IPS DF 19.7 (cell line): ENCODE results near the gene DYDC1.
"Not testable (repeated sequence)": the region's sequence is repeated elsewhere in the genome, so short reads cannot be mapped to it uniquely, and the experiment has no call there.

Experiments used
- DNase-seq: peaks from one replicate; pipeline ENCODE4 v3.0.0-alpha.2; 2013; ENCODE audit warnings: low read depth, low spot score

The DYDC1 gene

DNA sequence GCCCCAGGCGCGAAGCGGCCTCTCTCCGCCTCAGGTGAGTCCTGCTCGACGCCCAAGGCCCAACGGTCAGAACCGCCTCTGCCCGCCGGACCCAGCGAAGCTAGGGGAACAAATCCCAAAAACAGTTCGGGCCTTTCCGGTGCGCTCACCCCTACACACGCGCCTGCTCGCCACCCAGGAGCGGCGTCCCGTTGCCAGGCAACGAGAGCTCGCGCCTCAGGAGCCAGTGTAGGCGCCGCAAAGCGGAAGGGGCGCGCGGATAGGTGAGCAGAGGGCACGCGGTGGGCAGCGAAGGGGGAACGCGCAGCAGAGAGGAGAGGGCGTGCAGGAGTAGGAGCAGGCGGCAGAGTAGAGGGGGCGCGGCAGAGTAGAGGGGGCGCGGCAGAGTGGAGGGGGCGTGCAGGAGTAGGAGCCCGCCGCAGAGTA, at the start of gene DYDC1, which contains the start of gene DYDC2:
Gene DYDC1, minus strand, starts transcription at position 193 of the 426 bp plus-strand sequence. CDS start 4,154 bp downstream, outside the sequence.
Gene DYDC2, plus strand, starts transcription at position 219 of the 426 bp plus-strand sequence. CDS start 5,663 bp downstream, outside the sequence.
- DNase-seq, result peak; percentile 64

DNA sequence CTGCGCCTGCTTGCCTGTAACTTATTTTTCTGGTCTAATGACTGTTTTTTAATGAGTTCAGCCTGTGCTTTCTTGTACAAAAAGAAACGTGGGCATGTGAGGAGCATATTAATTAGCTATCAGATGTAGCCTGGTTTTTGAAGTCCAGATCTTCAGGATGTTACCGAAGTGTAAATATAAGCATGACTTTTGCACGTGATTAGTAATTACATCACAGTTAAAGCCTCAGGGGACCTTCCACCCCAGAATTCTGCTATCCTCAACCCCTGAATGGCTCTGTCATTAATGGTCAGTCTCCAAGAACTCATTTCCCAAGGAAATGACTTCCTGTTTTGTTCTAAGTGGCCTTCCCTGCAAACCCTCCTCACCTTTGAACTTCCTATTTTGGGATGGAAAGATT, 49.6 kb upstream of the DYDC1 start:
- DNase-seq, result no peak

DNA sequence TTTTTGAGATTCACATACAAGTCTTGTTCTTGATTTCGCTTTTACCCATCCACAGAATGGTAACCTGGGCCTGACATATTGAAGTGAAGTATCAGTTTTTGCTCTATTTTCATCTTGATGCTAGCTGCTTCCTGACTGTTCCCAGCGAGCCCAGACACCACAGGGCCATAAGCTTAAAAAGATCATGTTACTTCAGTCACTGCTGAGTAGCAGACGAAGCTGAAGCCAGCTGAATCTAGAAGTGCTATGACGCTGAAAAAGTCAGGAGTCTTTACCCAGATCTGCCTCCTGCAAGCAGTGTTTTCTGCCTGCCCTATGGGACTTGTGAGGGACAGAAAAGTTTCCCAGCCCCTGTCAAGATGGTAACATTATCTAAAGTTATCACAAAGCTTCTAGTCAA, 49.1 kb upstream of the DYDC1 start:
- no peak for DNase-seq

DNA sequence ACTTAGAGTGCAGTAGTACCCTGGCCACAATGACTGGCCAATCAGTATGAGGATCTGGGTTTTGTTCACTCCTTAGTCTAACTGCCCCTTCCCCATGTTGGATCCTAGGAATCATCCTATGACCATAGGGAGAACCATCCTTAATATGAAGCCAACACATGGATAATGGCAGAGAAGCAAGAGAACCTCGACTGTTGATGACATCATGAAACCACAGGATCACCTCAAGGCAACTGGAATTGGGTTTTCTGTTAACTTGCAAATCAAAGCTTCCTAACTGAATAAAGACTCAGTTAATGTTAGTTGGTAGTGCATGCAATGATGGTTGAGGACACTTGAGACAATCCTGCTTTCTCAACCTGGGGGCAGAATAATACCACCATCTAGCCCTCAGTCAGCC, 48.5 kb upstream of the DYDC1 start:
- no peak for DNase-seq

DNA sequence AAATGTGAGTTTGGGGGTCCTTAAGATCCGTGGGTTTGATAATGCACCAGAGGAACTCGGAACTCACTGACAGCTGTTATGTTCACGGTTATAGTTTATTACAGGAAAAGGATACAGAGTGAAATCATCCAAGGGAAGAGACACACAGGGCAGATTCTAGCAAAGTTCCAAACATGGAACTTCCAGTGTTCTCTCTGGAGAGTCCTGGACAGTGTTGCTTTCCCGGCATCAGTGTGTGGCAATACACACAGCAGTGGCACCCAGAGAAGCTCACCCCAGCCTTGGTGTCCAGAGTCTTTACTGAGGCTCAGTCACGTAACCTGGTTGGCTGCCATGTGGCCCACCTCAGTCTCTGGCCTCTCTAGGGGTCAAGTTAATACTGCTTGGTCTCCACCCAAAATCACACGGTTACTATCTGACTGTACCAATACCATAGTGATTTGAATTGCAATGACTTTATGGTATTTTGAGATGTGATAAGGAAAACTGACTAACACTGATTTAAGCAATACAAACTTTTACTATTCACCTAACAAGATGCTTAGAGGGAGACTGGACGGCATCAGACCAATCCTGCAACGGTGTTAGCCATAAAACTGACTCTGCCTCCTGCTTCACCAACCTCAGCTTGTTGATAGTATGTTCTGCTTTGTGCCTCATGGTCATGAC, 43.7 kb upstream of the DYDC1 start:
- no peak for DNase-seq

DNA sequence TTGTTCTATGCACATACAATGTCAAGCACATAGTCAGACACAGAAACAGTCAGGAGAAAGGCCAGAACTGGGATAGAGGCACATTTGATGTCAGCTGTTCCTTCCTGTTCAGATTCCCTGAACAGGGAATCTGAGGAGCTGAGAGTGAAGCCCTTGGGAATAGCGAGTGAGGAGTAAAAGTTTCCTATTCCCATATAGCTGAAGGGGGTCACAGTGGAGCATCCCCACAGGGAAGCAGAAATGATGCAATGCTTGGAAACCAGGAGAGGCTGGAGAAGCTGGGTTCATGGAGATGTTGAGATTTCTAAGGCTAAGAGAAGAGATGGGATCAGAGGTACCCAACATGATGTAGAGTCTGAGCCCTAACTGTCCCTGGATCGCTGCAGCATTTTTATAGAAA, 40.5 kb upstream of the DYDC1 start:
- no peak for DNase-seq

DNA sequence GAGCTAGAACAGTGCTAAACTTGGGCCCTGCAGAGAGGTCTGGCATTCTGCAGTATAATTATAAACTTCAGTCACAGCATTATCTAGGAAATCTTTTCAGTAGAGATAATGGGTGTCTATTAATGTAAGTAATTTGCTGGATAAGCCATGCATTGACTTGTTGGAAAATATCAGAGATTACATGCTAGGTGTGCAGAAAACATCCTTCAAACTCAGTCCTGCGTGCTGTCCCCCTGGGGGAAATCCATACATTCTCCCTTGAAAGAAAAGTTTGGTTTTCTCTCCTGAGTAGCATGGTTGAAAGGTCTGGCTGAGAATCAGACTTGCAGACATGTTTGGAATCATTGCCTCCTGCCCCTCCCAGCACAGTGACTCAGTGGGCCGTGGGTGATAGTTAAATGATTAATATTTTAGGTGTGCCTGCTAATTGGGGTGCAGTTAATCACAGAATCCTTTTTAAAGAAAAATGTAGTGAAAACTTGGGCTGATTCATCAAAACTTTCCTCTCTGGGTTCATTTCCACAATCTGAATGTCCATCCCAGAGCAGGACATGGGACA, 37.9 kb upstream of the DYDC1 start:
- DNase-seq, result no peak

DNA sequence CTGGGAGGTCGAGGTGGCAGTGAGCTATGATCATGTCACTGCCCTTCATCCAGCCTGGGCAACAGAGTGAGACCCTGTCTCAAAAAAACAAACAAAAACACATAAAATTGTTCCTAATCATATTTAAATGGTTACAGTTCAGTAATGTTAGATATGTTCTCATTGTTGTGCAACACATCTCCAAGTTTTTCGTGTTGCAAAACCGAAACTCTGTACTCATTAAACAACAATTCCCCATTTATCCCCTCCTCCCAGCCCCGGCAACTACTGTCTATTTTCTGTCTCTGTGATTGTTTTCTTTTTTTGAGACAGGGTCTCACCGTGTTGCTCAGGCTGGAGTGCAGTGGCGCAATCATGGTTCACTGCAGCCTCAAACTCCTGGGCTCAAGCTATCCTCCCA, 35.7 kb upstream of the DYDC1 start:
- DNase-seq, result no peak

DNA sequence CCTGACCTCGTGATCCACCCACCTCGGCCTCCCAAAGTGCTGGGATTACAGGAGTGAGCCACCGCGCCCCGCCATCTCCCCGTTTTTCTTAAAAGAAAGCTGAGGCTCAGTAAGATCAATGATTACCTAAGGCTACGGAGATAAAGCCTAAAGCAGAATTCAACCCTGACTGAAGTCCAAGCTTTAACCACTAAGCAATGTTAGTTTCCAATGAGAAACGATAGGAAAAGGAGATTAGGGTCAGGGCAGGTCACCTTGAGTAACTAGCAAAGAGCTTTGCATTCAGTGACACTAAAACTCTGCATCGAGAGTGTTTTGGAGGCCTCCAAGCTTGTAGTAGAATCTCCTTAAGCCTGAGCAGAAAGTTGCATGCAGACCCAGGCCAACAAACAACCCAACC, 34.2 kb upstream of the DYDC1 start:
- no peak for DNase-seq

DNA sequence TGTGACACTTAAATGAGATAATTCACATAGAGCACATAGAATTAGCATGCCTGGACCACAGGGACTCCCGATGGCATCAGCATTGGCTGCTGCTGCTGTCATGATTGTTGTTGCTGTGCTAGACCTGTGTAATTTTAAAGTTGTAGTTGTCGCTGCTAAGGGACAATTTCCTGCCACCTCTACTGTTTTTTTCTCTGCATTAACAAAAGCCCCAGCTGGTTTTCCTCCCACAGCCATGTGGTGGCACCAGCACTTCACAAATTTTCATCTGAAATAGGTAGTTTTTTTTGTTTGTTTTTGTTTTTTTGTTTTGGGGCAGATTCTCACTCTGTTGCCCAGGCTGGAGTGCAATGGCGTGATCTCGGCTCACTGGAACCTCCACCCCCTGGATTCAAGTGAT, 26.4 kb upstream of the DYDC1 start:
- DNase-seq, result no peak

DNA sequence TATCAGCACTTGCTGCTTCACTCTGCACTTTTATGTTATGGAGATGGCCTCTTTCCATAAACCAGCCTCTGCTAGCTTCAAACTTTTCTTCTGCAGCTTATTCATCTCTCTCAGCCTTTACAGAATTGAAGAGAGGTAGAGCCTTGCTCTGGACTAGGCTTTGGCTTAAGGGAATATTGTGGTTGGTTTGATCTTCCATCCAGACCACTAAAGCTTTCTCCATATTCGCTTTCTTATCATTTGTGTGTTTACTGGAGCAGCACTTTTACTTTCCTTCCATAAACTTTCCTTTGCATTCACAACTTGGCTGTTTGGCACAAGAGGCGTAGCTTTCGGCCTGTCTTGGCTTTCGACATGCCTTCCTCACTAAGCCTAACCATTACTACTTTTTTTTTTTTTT, 23.6 kb upstream of the DYDC1 start:
- no peak for DNase-seq

DNA sequence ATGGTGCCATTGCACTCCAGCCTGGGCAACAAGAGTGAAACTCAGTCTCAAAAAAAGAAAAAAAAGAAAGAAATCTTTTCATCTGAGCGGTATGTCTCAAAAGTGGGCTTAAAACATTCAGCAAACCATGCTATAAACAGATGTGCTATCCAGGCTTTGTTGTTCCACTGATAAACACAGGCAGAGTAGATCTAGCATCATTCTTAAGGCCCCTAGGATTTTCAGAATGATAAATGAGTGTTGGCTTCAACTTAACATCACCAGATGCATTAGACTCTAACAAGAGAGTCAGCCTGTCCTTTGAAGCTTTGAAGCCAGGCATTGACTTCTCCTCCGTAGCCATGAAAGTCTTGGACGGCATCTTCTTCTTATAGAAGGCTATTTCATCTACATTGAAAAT, 23.1 kb upstream of the DYDC1 start:
- no peak for DNase-seq

DNA sequence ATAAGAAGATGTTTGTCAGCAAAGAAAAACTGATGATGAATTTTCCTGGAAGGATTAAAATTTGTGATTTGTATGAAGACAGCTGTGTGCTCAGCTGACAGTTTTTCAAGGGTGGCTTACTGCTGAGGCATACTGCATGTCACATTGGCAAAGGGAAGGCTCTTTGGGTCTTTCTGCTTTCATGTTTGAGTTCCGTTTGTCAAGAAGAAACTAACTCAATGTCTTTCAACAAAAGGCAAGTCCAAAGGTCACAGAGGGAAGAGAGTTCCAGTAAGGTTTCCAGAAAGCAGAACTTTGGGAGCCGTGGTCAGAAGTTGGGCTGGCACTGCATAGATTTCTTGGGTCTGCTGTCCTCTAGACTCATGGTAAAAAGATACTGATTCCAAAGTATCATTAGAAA, 16.9 kb upstream of the DYDC1 start:
- DNase-seq, result no peak

DNA sequence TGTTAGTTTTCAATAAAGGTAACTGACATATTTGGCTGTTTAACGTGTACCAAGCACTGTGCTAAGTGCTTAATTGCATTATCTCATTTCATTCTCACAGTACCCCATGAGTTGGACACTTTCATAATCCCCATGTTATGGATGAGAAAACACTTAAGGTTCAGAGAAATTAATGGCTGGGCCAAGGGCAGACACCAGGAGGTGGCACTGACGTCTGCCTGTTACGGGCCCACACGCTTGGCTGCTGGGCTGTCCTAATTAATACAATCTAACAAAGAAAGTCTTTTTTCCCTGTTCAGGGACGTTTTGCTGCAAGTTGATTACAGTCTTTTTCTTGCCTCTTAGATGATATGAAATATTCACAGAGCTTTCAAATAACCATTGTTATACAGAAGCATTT, 16.1 kb upstream of the DYDC1 start:
- DNase-seq, result no peak

DNA sequence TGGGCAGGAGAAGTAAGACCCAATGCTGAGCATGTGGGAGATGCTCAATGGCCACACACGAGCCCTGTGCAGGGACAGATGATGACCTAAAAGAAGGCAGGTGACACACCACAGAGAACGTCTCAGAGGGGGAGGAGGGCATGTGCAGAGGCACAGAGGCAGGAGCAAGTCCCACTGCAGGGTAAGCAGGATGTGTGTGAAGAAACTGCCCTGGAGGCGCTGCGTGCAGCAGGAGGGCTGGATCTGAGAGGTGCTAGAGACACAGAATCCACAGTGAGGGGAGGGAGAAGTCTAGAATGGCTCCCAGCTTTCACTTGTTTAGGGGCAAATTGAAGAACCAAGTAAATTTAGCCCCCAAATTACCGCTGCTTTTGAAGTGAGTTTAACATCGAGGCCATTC, 14.9 kb upstream of the DYDC1 start:
- no peak for DNase-seq

DNA sequence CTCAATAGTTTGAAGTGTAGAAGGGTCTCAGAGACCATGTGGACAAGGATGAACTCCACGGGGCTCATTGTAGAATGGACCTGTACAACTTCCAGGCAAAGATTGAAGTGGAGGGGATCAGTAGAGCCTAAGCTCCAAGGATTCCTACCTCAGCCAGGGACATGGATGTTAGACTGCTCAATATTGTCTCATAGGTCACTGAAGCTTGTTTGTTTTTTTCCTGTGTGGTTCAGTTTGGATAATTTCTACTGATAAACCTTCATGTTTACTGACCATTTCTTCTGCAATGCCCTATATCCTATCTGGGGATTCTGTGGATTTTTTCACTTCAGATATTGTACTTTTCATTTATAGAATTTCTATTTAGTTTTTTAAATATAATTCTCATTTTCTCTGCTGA, 9.0 kb upstream of the DYDC1 start:
- no peak for DNase-seq

DNA sequence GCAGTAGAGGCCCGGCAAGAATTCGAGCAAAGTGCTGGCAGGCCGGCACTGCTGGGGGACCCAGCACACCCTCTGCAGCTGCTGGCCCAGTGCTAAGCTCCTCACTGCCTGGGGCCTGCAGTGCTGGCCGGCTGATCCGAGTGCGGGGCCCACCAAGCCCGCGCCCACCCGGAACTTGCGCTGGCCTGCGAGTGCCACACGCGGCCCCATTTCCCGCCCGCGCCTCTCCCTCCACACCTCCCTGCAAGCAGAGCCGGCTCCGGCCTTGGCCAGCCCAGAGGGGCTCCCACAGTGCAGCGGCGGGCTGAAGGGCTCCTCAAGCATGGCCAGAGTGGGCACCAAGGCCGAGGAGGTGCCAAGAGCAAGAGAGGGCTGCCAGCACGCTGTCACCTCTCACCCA, 3.1 kb upstream of the DYDC1 start:
- DNase-seq, result no peak

DNA sequence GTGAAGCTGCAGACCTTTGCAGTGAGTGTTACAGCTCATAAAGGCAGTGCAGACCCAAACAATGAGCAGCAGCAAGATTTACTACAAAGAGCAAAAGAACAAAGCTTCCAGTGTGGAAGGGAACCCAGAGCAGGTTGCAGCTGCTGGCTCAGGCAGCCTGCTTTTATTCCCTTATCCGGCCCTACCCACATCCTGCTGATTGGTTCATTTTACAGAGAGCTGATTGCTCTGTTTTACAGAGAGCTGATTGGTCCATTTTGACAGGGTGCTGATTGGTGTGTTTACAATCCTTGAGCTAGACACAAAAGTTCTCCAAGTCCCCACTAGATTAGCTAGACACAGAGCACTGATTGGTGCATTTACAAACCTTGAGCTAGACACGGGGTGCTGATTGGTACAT, 2.4 kb upstream of the DYDC1 start:
- DNase-seq, result not testable (repeated sequence)

DNA sequence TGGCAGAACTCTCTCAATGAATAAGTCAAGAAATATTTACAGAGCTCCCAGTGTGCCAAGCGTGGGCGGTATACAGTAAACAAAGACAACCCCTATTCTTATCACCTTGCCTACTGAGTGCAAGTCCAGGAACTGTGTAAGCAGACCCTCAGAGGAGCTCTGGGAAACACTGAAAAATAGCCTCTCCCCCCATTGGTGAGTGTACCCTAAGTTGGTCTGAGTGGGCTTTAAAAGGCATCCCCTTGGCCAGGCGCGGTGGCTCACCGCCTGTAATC, 1.2 kb upstream of the DYDC1 start:
- no peak for DNase-seq

DNA sequence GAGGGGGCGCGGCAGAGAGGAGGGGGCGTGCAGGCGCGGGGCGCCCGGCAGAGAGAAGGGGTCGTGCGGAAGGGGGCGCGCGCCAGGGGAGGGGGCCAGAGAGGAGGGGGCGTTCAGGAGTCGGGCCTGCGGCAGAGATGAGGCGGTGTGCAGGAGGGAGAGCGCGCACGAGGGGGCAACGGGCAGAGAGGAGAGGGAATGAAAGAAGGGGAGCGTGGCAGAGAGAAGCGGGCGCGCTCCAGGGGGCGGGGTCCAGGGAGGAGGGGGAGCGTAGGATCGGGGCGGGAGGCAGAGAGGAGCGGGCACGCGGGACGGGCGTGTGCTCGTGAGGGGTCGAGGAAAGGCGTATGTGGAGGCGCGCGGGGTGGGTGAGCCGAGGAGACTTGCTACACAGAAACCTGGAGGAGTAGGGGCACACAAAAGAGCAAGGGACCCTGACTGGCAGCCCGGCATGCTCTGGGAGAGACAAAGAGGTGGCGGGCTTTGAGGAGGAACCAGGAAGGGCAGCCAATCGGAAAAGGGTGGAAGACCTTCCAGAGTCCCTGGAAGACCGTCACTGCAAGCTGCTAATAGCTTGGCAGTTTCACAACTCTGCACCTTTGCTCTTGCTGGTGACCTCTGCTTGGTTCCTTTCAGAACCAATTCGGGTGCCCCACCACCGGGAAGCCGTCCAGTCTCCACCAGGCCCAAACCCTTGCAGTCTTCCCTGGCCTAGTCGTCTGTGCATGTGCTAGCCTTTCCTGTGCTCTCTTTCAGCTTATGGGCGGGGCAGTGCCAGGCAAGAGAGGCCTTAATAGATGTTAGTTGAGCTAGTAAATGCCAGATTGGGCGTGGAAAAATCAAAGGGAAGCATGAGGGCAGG, 665 bp upstream of the DYDC1 start:
- no peak for DNase-seq

DNA sequence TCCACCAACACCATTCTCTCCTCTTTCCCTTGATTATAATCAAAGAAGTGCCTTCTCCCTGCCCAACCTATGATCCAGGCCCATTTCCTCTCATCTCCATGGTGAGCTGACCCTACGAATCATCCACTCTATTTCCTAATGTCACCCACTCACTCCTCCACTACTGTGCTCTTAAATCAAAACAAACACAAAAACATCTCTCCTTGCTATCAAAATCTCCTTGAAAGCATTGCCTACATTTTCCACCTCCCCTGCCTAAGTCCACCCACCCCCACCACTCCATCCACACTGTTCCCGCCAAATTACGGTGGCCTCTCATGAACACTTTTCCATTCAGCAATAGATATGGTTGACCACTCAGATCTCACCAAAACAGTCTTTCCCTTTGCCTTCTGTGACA, 5.3 kb downstream of the DYDC1 start:
- no peak for DNase-seq

DNA sequence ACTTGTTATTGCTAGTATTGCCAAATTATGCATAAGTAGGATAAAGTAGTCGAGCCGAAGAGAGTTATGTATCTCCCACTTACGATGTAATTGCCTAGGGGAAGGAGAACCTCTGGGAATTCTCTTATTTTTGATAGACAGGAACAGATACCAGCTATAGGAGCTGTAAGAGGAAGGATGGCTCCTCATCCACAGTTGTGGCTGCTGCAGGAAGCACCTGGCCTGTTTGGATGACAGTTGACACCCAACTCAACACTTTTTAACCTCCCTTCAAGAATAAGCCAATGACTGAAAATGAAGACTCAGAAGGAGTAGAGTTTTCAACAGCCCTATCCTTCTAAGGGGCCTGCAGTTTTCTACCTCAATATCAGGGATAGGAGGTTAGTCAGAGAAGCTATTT, 6.3 kb downstream of the DYDC1 start:
- no peak for DNase-seq

DNA sequence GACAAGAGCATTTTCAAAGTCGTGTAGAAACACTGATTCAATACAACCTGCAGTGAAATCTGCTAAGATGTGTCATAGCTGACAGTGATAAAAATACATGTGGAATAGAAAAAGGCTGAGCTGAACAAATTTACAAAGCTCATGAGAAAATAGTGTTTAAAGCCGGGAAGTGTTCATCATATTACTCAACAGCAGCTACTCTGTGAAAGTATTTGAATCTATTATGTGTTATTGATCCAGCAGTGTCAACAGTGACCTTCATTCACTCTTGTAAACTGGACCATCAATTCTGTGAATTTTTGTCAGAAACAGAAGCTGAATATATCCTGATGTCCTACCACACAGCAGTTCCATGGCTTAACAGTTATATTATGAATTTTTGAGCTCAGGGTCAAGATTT, 11.6 kb downstream of the DYDC1 start:
- DNase-seq, result no peak
